Keratinocyte (primary cell): ENCODE results near the gene MVB12B. TPM values are rescaled to one million over a fixed set of nuclear protein-coding genes. Genes with fewer than 3 reads are reported as not detected.

Experiments
- DNase-seq: peaks from one replicate; pipeline ENCODE4 v3.0.0-alpha.2; 2011; ENCODE audit warnings: low read depth, missing footprints, low spot score
- FAIRE-seq: peaks from 2 replicates; lab custom pipeline; 2011; peaks lifted over from hg19 to GRCh38; lab: Jason Lieb, UNC
- H2AFZ ChIP-seq: 2 replicates; pipeline ENCODE4 v1.6.0; 2012; ENCODE audit warnings: low read length, control low read depth, inconsistent platforms; ENCODE audit not compliant: control insufficient read depth
- H3K27ac ChIP-seq: 2 replicates; pipeline ENCODE4 v1.5.1; 2011; ENCODE audit warnings: low read length; ENCODE audit not compliant: control insufficient read depth, insufficient read depth
- H3K27me3 ChIP-seq: 3 replicates; pipeline ENCODE4 v1.6.0; 2011; ENCODE audit warnings: low read length; ENCODE audit not compliant: control insufficient read depth, insufficient read depth; ENCODE audit errors: extremely low read depth
- H3K36me3 ChIP-seq, 2 experiments: 2 replicates in 1 of 2; 3 replicates in 1 of 2; pipeline ENCODE4 v1.5.1; 2011; ENCODE audit warnings: low read length in 2 of 2, mild to moderate bottlenecking in 1 of 2; ENCODE audit not compliant: control insufficient read depth in 2 of 2, insufficient read depth in 2 of 2; ENCODE audit errors: extremely low read depth in 1 of 2
- H3K4me1 ChIP-seq: 3 replicates; pipeline ENCODE4 v1.5.1; 2011; ENCODE audit warnings: low read length; ENCODE audit not compliant: control insufficient read depth, insufficient read depth; ENCODE audit errors: extremely low read depth
- H3K4me2 ChIP-seq: 3 replicates; pipeline ENCODE4 v1.6.0; 2011; ENCODE audit warnings: low read depth, low read length; ENCODE audit not compliant: control insufficient read depth, insufficient read depth; ENCODE audit errors: extremely low read depth
- H3K4me3 ChIP-seq, 3 experiments: fragments of 200-600 bp in 1 of 3; sonication (generic) in 1 of 3; 2 replicates in 2 of 3; 3 replicates in 1 of 3; pipeline ENCODE4 v1.5.1; 2011 to 2016; ENCODE audit warnings: low read length in 3 of 3, mild to moderate bottlenecking in 3 of 3, control low read depth in 2 of 3, inconsistent platforms in 1 of 3, low read depth in 1 of 3, mixed read lengths in 1 of 3, mixed run types in 1 of 3, moderate library complexity in 1 of 3; ENCODE audit not compliant: control insufficient read depth in 2 of 3, insufficient read depth in 2 of 3; ENCODE audit errors: extremely low read depth in 1 of 3
- H3K79me2 ChIP-seq: 2 replicates; pipeline ENCODE4 v1.6.0; 2012; ENCODE audit warnings: low read length; ENCODE audit not compliant: control insufficient read depth, insufficient read depth
- H3K9ac ChIP-seq: 3 replicates; pipeline ENCODE4 v1.6.0; 2011; ENCODE audit warnings: low read length; ENCODE audit not compliant: control insufficient read depth, insufficient read depth; ENCODE audit errors: extremely low read depth
- H3K9me1 ChIP-seq: 3 replicates; pipeline ENCODE4 v1.6.0; 2011; ENCODE audit warnings: low read length; ENCODE audit not compliant: control insufficient read depth, insufficient read depth; ENCODE audit errors: extremely low read depth
- H3K9me3 ChIP-seq: 2 replicates; pipeline ENCODE4 v1.5.1; 2012; ENCODE audit warnings: low read depth, low read length; ENCODE audit not compliant: control insufficient read depth
- H4K20me1 ChIP-seq: 3 replicates; pipeline ENCODE4 v1.6.0; 2011; ENCODE audit warnings: low read length; ENCODE audit not compliant: control insufficient read depth, insufficient read depth; ENCODE audit errors: extremely low read depth
- CTCF ChIP-seq, 3 experiments: IDR thresholded peaks in 1 of 3; conservative IDR thresholded peaks in 1 of 3; optimal IDR thresholded peaks in 1 of 3; 2 replicates in 2 of 3; 3 replicates in 1 of 3; pipeline versions ENCODE3 to v1.5.1; 2011; ENCODE audit warnings: low read length in 3 of 3, mild to moderate bottlenecking in 3 of 3, moderate library complexity in 2 of 3, control low read depth in 1 of 3, inconsistent platforms in 1 of 3; ENCODE audit not compliant: insufficient read depth in 2 of 3; ENCODE audit errors: extremely low read depth in 1 of 3
- EZH2 ChIP-seq: IDR thresholded peaks from one replicate; pipeline ENCODE4 v1.6.1; 2012; ENCODE audit warnings: inconsistent platforms, mild to moderate bottlenecking, low read length, moderate library complexity
- dilution Hi-C: fragments of 300-500 bp; cut with MboI; formaldehyde crosslinking; loops from one replicate; pipeline ENCODE4 v1.7.0; 2020; ENCODE audit warnings: low sequenced_read_pairs; ENCODE audit not compliant: extremely low pct_ligation_motif_present
- polyA plus RNA-seq, 5 experiments: library from polyadenylated mRNA; depleted of rRNA in 3 of 5; stranded (reverse) in 3 of 5; stranded (forward) in 1 of 5; unstranded in 1 of 5; fragments of >200 nt; gene quantifications; 1 replicate in 1 of 5; 2 replicates in 3 of 5; 3 replicates in 1 of 5; pipeline versions ENCODE4 v1.2.1 to v1.2.3, GENCODE V29; 2011 to 2012; ENCODE audit warnings: missing spikeins in 2 of 5, low read depth in 1 of 5, low replicate concordance in 1 of 5

The MVB12B gene
- polyA plus RNA-seq, 1 donor (not counting 4 experiments of a cell fraction or from before 2014, with no cell fraction given) = 1.2 TPM

- Histone ChIP-seq H3K27me3 (no peaks in the 10 kb centered on the region), H3K4me1 (peaks cover 3% of the 10 kb centered on the region), H4K20me1 (no peaks in the 10 kb centered on the region), H3K9me1 (no peaks in the 10 kb centered on the region), H3K4me2 (no peak overlapping the region), H3K79me2 (no peaks in the 10 kb centered on the region), H3K9ac (no peak overlapping the region), H3K36me3 (no peaks in the 10 kb centered on the region), H3K27ac (no peak overlapping the region), H3K4me3 (no peak overlapping the region), H2AFZ (no peak overlapping the region), H3K9me3 (no peaks in the 10 kb centered on the region)
- FAIRE-seq (no peak), DNase-seq (no peak)
- TF ChIP-seq CTCF (optimal IDR thresholded peaks at IDR 0.05 in 1 of 3, IDR thresholded peaks at IDR 0.05 in 1 of 3, conservative IDR thresholded peaks at IDR 0.05 in 1 of 3; ENCODE audit: extremely low read depth in 1 of 3, insufficient read depth in 2 of 3, low read length in 3 of 3) (no peak), EZH2 (no peak)
- dilution Hi-C loops = no loop called here
Measured at GRCh38 chr9:126442636-126443035, 116.0 kb downstream of the MVB12B start.

DNA sequence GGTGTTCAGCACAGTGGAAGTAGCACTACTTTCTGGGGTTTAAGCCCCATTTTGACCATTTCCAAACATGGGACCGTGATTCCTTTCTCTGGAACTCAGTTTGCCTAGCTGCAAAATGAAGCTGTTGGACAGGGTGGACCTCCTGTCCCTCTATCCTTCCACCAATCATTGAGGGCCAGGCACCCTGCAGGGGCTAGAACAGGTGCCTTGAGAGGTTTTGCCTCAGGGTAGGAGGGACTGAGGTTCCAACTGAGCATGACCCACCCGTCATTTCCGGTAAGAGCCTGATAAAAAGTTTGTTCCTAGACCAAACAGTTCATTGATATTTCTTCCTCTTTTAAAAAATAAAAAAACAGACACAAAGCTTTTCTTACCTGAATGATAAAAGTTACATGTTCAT lies 116.5 kb downstream of the MVB12B start:
- FAIRE-seq = no peak
- TF ChIP-seq CTCF (optimal IDR thresholded peaks at IDR 0.05 in 1 of 3, IDR thresholded peaks at IDR 0.05 in 1 of 3, conservative IDR thresholded peaks at IDR 0.05 in 1 of 3; ENCODE audit: extremely low read depth in 1 of 3, insufficient read depth in 2 of 3, low read length in 3 of 3) (no peak), EZH2 (no peak)

More for the DNA sequence above, 116.5 kb downstream of the MVB12B start:
- no peaks in the 10 kb centered on the region for H3K9me3 ChIP-seq
- peaks cover 3% of the 10 kb centered on the region for H3K4me1 ChIP-seq
- no peak overlapping the region for H3K27ac ChIP-seq
- H3K79me2 ChIP-seq = no peaks in the 10 kb centered on the region
- H2AFZ ChIP-seq = no peak overlapping the region
- H3K9ac ChIP-seq = no peak overlapping the region
- no peaks in the 10 kb centered on the region for H3K27me3 ChIP-seq
- no peaks in the 10 kb centered on the region for H3K9me1 ChIP-seq
- H3K4me3 ChIP-seq = no peak overlapping the region
- DNase-seq = no peak
- dilution Hi-C loops = no loop called here
- no peak overlapping the region for H3K4me2 ChIP-seq
- H4K20me1 ChIP-seq = no peaks in the 10 kb centered on the region
- no peaks in the 10 kb centered on the region for H3K36me3 ChIP-seq
